ENCODE results near the gene TMCO4. TPM values are rescaled to one million over a fixed set of nuclear protein-coding genes. Genes with fewer than 3 reads are reported as not detected.

The TMCO4 gene
- total and polyA plus RNA-seq, 2 of the 8 experiments (the other 6 are each of a cell fraction or from before 2014, with no cell fraction given): 3.0 to 3.1 TPM

- TF ChIP-seq CHD2 (IDR thresholded peaks at IDR 0.05; ENCODE audit: low read length): no peak
- TF ChIP-seq ASH2L (IDR thresholded peaks at IDR 0.05; ENCODE audit: low read length): no peak
- no peak for TF ChIP-seq CHD1 (IDR thresholded peaks at IDR 0.05; ENCODE audit: low read depth, low read length)
- TF ChIP-seq CEBPB (IDR thresholded peaks at IDR 0.05; ENCODE audit: low read depth, low read length): no peak
- peak; percentile 85 for TF ChIP-seq YY1 (IDR thresholded peaks at IDR 0.05; ENCODE audit: low read depth, low read length)
- no peak for TF ChIP-seq NRF1 (IDR thresholded peaks at IDR 0.05; ENCODE audit: low read depth, low read length)
- TF ChIP-seq CTBP2 (IDR thresholded peaks at IDR 0.05; ENCODE audit: borderline replicate concordance, insufficient read depth, insufficient read length, low read length): peak; percentile 85
- TF ChIP-seq JUN (IDR thresholded peaks at IDR 0.05; ENCODE audit: low read depth, low read length): no peak
- TF ChIP-seq TBP (IDR thresholded peaks at IDR 0.05; ENCODE audit: low read depth, low read length): peak; percentile 45; the same call in 1 of the 2 replicates
- peak in 1 of 2 experiments; percentile 23; a peak in 1 of 3 replicates for TF ChIP-seq EP300 (IDR thresholded peaks at IDR 0.05; ENCODE audit: borderline replicate concordance in 1 of 2, low read depth in 2 of 2, low read length in 2 of 2)
- peak; percentile 80 for TF ChIP-seq SP1 (IDR thresholded peaks at IDR 0.05; ENCODE audit: low read depth, low read length)
Measured at GRCh38 chr1:19715334-19716203, 84.1 kb downstream of the TMCO4 start (continued).

Data from H1 (cell line).